ENCODE results near the gene LRRC59. TPM values are rescaled to one million over a fixed set of nuclear protein-coding genes. Genes with fewer than 3 reads are reported as not detected.

Gene LRRC59
- total RNA-seq, 3 donors from 2014 or later (not counting 1 experiment from before 2014, with no cell fraction given), result 55.6 to 62.7 (median 56.0) TPM

GRCh38 chr17:50439008-50439407 is 41.7 kb upstream of the LRRC59 start:
- no peak overlapping the region for H3K4me3 ChIP-seq (ENCODE audit: low read length)
- no peak overlapping the region for H3K27ac Mint-ChIP-seq
- no peaks in the 10 kb centered on the region for H3K27me3 ChIP-seq (ENCODE audit: control insufficient read depth, insufficient read depth, low read length)
- no peaks in the 10 kb centered on the region for H3K36me3 ChIP-seq (ENCODE audit: control insufficient read depth, insufficient read depth, low read length)
- H3K27ac ChIP-seq (ENCODE audit: low read length), result no peak overlapping the region
- no peak for TF ChIP-seq CTCF (IDR thresholded peaks at IDR 0.05)
- no peaks in the 10 kb centered on the region for H3K4me1 Mint-ChIP-seq
- H3K9me3 ChIP-seq (ENCODE audit: control insufficient read depth, insufficient read depth, low read length), result no peaks in the 10 kb centered on the region
- DNase-seq (no peak), ATAC-seq (no peak)
- no peaks in the 10 kb centered on the region for H3K36me3 Mint-ChIP-seq
- intact Hi-C loops (cut with micrococcal nuclease), result no loop called here
- H3K4me1 ChIP-seq (ENCODE audit: control insufficient read depth, insufficient read depth, low read length), result peaks cover 2% of the 10 kb centered on the region
- no peak overlapping the region for H3K4me3 Mint-ChIP-seq
- no peaks in the 10 kb centered on the region for H3K27me3 Mint-ChIP-seq (ENCODE audit: low read depth in 2 of 2)
- no peaks in the 10 kb centered on the region for H3K9me3 Mint-ChIP-seq
- WGBS (ENCODE audit: insufficient coverage), result 93% methylated on average over 1 of the region's 4 CpGs

GRCh38 chr17:50437409-50437808 is 40.1 kb upstream of the LRRC59 start:
- TF ChIP-seq CTCF (IDR thresholded peaks at IDR 0.05), result no peak
- WGBS (ENCODE audit: insufficient coverage), result 99% methylated on average over 4 of the region's 4 CpGs
- no peaks in the 10 kb centered on the region for H3K9me3 Mint-ChIP-seq
- intact Hi-C loops (cut with micrococcal nuclease), result no loop called here
- ATAC-seq (no peak), DNase-seq (no peak)
- Histone ChIP-seq H3K9me3 (ENCODE audit: control insufficient read depth, insufficient read depth, low read length) (no peaks in the 10 kb centered on the region), H3K27me3 (ENCODE audit: control insufficient read depth, insufficient read depth, low read length) (no peaks in the 10 kb centered on the region), H3K36me3 (ENCODE audit: control insufficient read depth, insufficient read depth, low read length) (no peaks in the 10 kb centered on the region), H3K4me1 (ENCODE audit: control insufficient read depth, insufficient read depth, low read length) (peaks cover 4% of the 10 kb centered on the region), H3K4me3 (ENCODE audit: low read length) (no peak overlapping the region), H3K27ac (ENCODE audit: low read length) (no peak overlapping the region)
- H3K27me3 Mint-ChIP-seq (ENCODE audit: low read depth in 2 of 2), result no peaks in the 10 kb centered on the region
- no peaks in the 10 kb centered on the region for H3K36me3 Mint-ChIP-seq
- no peaks in the 10 kb centered on the region for H3K4me1 Mint-ChIP-seq
- no peak overlapping the region for H3K4me3 Mint-ChIP-seq
- H3K27ac Mint-ChIP-seq, result no peak overlapping the region

- Histone ChIP-seq H3K36me3 (ENCODE audit: control insufficient read depth, insufficient read depth, low read length) (no peaks in the 10 kb centered on the region), H3K4me1 (ENCODE audit: control insufficient read depth, insufficient read depth, low read length) (peaks cover 11% of the 10 kb centered on the region), H3K4me3 (ENCODE audit: low read length) (no peak overlapping the region), H3K9me3 (ENCODE audit: control insufficient read depth, insufficient read depth, low read length) (no peaks in the 10 kb centered on the region), H3K27me3 (ENCODE audit: control insufficient read depth, insufficient read depth, low read length) (no peaks in the 10 kb centered on the region), H3K27ac (ENCODE audit: low read length) (no peak overlapping the region)
- Mint-ChIP-seq H3K27me3 (ENCODE audit: low read depth in 2 of 2) (no peaks in the 10 kb centered on the region), H3K4me1 (peaks cover 0 to 3% of the 10 kb centered on the region in 2 donors), H3K9me3 (no peaks in the 10 kb centered on the region), H3K27ac (no peak overlapping the region), H3K4me3 (no peak overlapping the region), H3K36me3 (no peaks in the 10 kb centered on the region)
- intact Hi-C loops (cut with micrococcal nuclease), result no loop called here
- 65% methylated on average over 4 of the region's 4 CpGs for WGBS (ENCODE audit: insufficient coverage)
- DNase-seq (no peak), ATAC-seq (no peak)
- TF ChIP-seq CTCF (IDR thresholded peaks at IDR 0.05), result no peak
Measured at GRCh38 chr17:50432125-50432762, 34.9 kb upstream of the LRRC59 start.
